ENCODE results near the gene TMEM63A.
"Not testable (repeated sequence)": the region's sequence is repeated elsewhere in the genome, so short reads cannot be mapped to it uniquely, and the experiment has no call there.

The TMEM63A gene

DNA sequence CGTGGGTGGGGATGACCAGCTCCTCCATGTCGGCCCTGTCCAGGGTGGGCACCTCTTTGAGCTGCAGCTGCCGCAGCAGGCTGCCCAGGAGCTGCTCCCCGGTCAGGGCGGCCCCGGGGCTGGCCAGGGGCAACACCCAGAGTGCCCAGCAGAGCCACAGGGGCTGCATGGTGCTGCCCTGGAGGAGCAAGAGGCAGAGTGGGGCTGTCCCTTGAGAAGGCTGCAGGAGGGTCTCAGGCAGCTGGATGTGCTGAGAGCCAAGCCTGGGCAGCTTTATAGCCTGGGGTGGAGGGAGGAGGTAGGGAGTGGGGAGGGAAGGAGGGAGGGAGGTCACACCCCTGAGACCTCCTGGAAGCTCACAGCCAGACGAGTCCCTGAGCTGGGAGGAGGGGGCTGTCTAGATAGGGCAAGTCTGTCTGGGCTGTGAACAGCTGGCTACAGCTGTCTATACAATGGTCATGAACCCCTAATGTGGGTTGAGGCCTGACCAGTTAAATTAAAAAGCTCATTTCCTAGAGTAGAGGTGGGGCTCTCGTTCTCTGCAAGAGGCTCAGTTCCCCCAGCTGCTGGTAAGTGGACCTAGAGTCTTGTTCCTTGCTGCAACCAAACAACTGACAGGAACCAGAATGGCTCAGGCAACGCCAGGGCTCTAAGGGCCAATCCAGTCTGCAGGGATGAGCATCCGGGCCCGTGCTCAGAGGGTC lies 6.9 kb upstream of the TMEM63A start, which contains the start of gene LEFTY1:
TSS of gene LEFTY1 (minus strand) at position 249 of the 704 bp plus-strand sequence. CDS start at position 169, 80 bp downstream.
- Histone ChIP-seq H3K4me1 (ENCODE audit: low read length) (no peaks in the 10 kb centered on the region), H3K27me3 (replicated peaks; ENCODE audit: insufficient read depth, low read length) (no peaks in the 10 kb centered on the region), H3K9ac (ENCODE audit: low read length) (no peak within 1 kb of the TSS), H3K27ac (ENCODE audit: low read length) (no peak within 1 kb of the TSS), H3K79me2 (ENCODE audit: low read length) (peaks cover under 1% of the 10 kb centered on the region; the same call in 1 of the 2 replicates), H3K4me2 (ENCODE audit: low read depth, low read length) (no peak within 1 kb of the TSS), H3F3A (ENCODE audit: insufficient read depth, low read length) (no peaks in the 10 kb centered on the region; the same call in 1 of the 2 replicates), H4K20me1 (ENCODE audit: insufficient read depth, low read length) (no peaks in the 10 kb centered on the region), H3K9me3 (replicated peaks; ENCODE audit: insufficient read depth, low read length) (no peaks in the 10 kb centered on the region), H2AFZ (ENCODE audit: low read length) (no peak within 1 kb of the TSS), H3K4me3 (ENCODE audit: low read length) (no peak within 1 kb of the TSS), H3K9me2 (replicated peaks; ENCODE audit: insufficient read depth, low read length) (no peaks in the 10 kb centered on the region), H3K36me3 (replicated peaks; ENCODE audit: insufficient read depth, low read length) (no peaks in the 10 kb centered on the region)
- no peak for TF ChIP-seq EZH2phosphoT487 (IDR thresholded peaks at IDR 0.05; ENCODE audit: low read length)
- no peak for TF ChIP-seq EZH2 (optimal IDR thresholded peaks at IDR 0.05; ENCODE audit: low read depth, low read length)
- TF ChIP-seq, protein P1, sequence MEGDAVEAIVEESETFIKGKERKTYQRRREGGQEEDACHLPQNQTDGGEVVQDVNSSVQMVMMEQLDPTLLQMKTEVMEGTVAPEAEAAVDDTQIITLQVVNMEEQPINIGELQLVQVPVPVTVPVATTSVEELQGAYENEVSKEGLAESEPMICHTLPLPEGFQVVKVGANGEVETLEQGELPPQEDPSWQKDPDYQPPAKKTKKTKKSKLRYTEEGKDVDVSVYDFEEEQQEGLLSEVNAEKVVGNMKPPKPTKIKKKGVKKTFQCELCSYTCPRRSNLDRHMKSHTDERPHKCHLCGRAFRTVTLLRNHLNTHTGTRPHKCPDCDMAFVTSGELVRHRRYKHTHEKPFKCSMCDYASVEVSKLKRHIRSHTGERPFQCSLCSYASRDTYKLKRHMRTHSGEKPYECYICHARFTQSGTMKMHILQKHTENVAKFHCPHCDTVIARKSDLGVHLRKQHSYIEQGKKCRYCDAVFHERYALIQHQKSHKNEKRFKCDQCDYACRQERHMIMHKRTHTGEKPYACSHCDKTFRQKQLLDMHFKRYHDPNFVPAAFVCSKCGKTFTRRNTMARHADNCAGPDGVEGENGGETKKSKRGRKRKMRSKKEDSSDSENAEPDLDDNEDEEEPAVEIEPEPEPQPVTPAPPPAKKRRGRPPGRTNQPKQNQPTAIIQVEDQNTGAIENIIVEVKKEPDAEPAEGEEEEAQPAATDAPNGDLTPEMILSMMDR (IDR thresholded peaks at IDR 0.05; ENCODE audit: low read length) = no peak
- no peak for DNase-seq

DNA sequence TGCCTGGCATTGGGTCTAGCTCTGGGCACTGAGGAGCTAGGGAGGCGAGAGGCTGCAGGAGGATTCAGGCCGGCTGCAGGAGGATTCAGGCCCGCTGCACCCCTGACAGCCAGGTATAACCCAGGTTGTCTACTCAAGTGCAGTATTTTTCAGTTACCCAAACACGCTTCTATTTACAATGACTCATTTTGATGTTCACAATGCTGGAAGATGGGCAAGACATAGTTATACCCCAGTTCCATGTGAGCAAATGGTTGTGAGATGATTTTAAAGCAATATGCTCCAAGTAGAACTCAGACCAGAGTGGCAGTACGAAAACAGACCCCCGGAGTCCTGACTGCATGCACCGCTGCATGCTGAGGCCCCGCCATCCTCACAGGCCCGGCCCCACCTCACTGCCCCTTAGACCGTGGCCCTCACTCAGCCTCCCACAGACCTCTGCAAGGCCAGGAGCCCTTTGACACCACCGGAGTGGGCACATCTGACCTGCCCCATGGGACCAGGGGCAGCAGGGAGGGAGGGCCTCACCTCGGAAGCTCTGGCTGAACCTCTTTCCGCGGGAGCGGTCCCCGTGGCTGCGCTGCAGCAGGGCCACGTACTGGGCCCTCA lies 6.2 kb upstream of the TMEM63A start:
- Histone ChIP-seq H3K4me2 (ENCODE audit: low read depth, low read length) (no peak overlapping the region), H3F3A (ENCODE audit: insufficient read depth, low read length) (no peaks in the 10 kb centered on the region; the same call in 1 of the 2 replicates), H3K9me2 (replicated peaks; ENCODE audit: insufficient read depth, low read length) (no peaks in the 10 kb centered on the region), H3K27ac (ENCODE audit: low read length) (no peak overlapping the region), H3K27me3 (replicated peaks; ENCODE audit: insufficient read depth, low read length) (no peaks in the 10 kb centered on the region), H3K4me3 (ENCODE audit: low read length) (no peak overlapping the region), H3K9ac (ENCODE audit: low read length) (no peak overlapping the region), H4K20me1 (ENCODE audit: insufficient read depth, low read length) (no peaks in the 10 kb centered on the region), H3K9me3 (replicated peaks; ENCODE audit: insufficient read depth, low read length) (no peaks in the 10 kb centered on the region), H2AFZ (ENCODE audit: low read length) (no peak overlapping the region), H3K36me3 (replicated peaks; ENCODE audit: insufficient read depth, low read length) (no peaks in the 10 kb centered on the region), H3K79me2 (ENCODE audit: low read length) (peaks cover 4% of the 10 kb centered on the region; the same call in 1 of the 2 replicates), H3K4me1 (ENCODE audit: low read length) (no peaks in the 10 kb centered on the region)
- no peak for DNase-seq
- TF ChIP-seq, protein P1 (IDR thresholded peaks at IDR 0.05; ENCODE audit: low read length) = no peak

DNA sequence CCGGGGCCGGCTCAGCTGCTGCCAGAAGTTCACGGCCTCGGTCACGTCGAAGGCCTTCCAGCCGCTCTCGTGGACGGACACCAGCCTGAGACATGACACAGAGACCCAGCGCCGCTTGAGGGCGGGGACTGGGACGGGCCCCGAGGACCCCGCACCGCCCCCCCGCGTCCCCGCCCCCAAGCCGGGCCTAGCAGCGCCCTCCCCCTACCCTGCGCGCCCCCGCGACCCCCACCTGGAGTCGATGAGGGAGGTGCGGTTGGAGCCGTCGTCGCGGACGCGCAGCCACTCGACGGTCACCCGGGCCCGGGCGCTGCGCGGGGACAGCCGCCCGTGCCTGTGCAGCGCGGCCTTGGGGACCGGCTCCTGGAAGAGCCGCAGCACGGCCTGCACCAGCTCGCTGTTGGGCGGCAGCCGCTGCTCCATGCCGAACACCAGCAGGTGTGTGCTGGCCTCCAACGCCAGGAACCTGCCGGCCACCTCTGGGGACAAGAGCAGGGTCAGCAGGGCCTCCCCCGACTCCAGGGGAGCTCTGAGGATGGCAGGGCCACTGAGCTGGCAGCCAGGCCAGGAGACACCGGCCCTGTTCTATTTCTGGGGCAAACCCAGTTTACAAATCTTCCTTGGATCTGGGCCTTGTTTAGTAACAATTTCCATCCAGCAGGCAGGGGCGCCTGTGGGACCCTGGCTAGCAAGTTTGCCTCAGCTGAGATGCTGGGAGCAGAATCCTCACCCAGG lies 5.5 kb upstream of the TMEM63A start:
- H3K4me1 ChIP-seq (ENCODE audit: low read length) = not testable (repeated sequence)

More for the DNA sequence above, 5.5 kb upstream of the TMEM63A start:
- peaks cover 10% of the 10 kb centered on the region for H3K79me2 ChIP-seq (ENCODE audit: low read length)
- H3K9me3 ChIP-seq (replicated peaks; ENCODE audit: insufficient read depth, low read length); H4K20me1 ChIP-seq (ENCODE audit: insufficient read depth, low read length); DNase-seq; H3K9ac ChIP-seq (ENCODE audit: low read length); H3K9me2 ChIP-seq (replicated peaks; ENCODE audit: insufficient read depth, low read length); H3K36me3 ChIP-seq (replicated peaks; ENCODE audit: insufficient read depth, low read length); H3K4me2 ChIP-seq (ENCODE audit: low read depth, low read length); H3K27ac ChIP-seq (ENCODE audit: low read length); H3K4me3 ChIP-seq (ENCODE audit: low read length); H3K27me3 ChIP-seq (replicated peaks; ENCODE audit: insufficient read depth, low read length); H3F3A ChIP-seq (ENCODE audit: insufficient read depth, low read length); H2AFZ ChIP-seq (ENCODE audit: low read length): not testable (repeated sequence)

Measured in MM.1S (cell line).